T-helper 1 cell treated with Interleukin-12 subunit alpha and Interleukin-12 subunit beta and Interleukin-4 antibody, amounts not matched to agents 30 μg/mL and 1 μg/mL, for 36 hours (primary cell): ENCODE measurements around the gene TENM3.

Experiments
- H3K27ac Mint-ChIP-seq: one replicate; pipeline ENCODE4 v1.8.0; 2021; ENCODE audit warnings: mild to moderate bottlenecking, mixed read lengths
- H3K27me3 Mint-ChIP-seq: one replicate; pipeline ENCODE4 v1.8.0; 2021; ENCODE audit warnings: low read depth, mixed read lengths
- H3K36me3 Mint-ChIP-seq: one replicate; pipeline ENCODE4 v1.8.0; 2021; ENCODE audit warnings: low read depth, mixed read lengths
- H3K4me1 Mint-ChIP-seq: one replicate; pipeline ENCODE4 v1.8.0; 2021; ENCODE audit warnings: low read depth, mixed read lengths
- H3K4me3 Mint-ChIP-seq: one replicate; pipeline ENCODE4 v1.8.0; 2021; ENCODE audit warnings: mild to moderate bottlenecking, moderate library complexity, mixed read lengths
- H3K9me3 Mint-ChIP-seq: one replicate; pipeline ENCODE4 v1.8.0; 2021; ENCODE audit warnings: mixed read lengths

The TENM3 gene

GRCh38 chr4:182339221-182339641, 96.0 kb downstream of the TENM3 start:
- H3K9me3 Mint-ChIP-seq = no peaks in the 10 kb centered on the region
- H3K27me3 Mint-ChIP-seq = no peaks in the 10 kb centered on the region
- H3K36me3 Mint-ChIP-seq = no peaks in the 10 kb centered on the region

GRCh38 chr4:182343453-182343852, 100.3 kb downstream of the TENM3 start:
- Mint-ChIP-seq H3K27ac (no peak overlapping the region), H3K4me3 (no peak overlapping the region), H3K4me1 (no peaks in the 10 kb centered on the region), H3K9me3 (no peaks in the 10 kb centered on the region), H3K27me3 (no peaks in the 10 kb centered on the region), H3K36me3 (no peaks in the 10 kb centered on the region)

More at GRCh38 chr4:182339221-182339641, 96.0 kb downstream of the TENM3 start:
- Mint-ChIP-seq H3K4me3 (no peak overlapping the region), H3K4me1 (no peaks in the 10 kb centered on the region), H3K27ac (no peak overlapping the region)

GRCh38 chr4:182344968-182345367, 101.8 kb downstream of the TENM3 start:
- Mint-ChIP-seq H3K27me3 (no peaks in the 10 kb centered on the region), H3K27ac (no peak overlapping the region), H3K9me3 (no peaks in the 10 kb centered on the region), H3K36me3 (no peaks in the 10 kb centered on the region), H3K4me3 (no peak overlapping the region), H3K4me1 (no peaks in the 10 kb centered on the region)

GRCh38 chr4:182346250-182346649, 103.0 kb downstream of the TENM3 start:
- H3K27me3 Mint-ChIP-seq = no peaks in the 10 kb centered on the region
- H3K4me3 Mint-ChIP-seq = no peak overlapping the region
- H3K27ac Mint-ChIP-seq = no peak overlapping the region
- no peaks in the 10 kb centered on the region for H3K4me1 Mint-ChIP-seq
- no peaks in the 10 kb centered on the region for H3K36me3 Mint-ChIP-seq
- no peaks in the 10 kb centered on the region for H3K9me3 Mint-ChIP-seq

- no peaks in the 10 kb centered on the region for H3K4me1 Mint-ChIP-seq
- no peaks in the 10 kb centered on the region for H3K36me3 Mint-ChIP-seq
- no peaks in the 10 kb centered on the region for H3K27me3 Mint-ChIP-seq
- no peaks in the 10 kb centered on the region for H3K9me3 Mint-ChIP-seq
- no peak overlapping the region for H3K27ac Mint-ChIP-seq
- H3K4me3 Mint-ChIP-seq = no peak overlapping the region
Measured at GRCh38 chr4:182346675-182347375, 103.6 kb downstream of the TENM3 start.

GRCh38 chr4:182348779-182349326, 105.7 kb downstream of the TENM3 start:
- H3K9me3 Mint-ChIP-seq = no peaks in the 10 kb centered on the region
- H3K36me3 Mint-ChIP-seq = no peaks in the 10 kb centered on the region
- no peaks in the 10 kb centered on the region for H3K27me3 Mint-ChIP-seq
- H3K4me1 Mint-ChIP-seq = no peaks in the 10 kb centered on the region
- no peak overlapping the region for H3K27ac Mint-ChIP-seq
- H3K4me3 Mint-ChIP-seq = no peak overlapping the region

GRCh38 chr4:182350041-182350440, 106.8 kb downstream of the TENM3 start:
- no peaks in the 10 kb centered on the region for H3K27me3 Mint-ChIP-seq
- H3K9me3 Mint-ChIP-seq = no peaks in the 10 kb centered on the region
- no peaks in the 10 kb centered on the region for H3K4me1 Mint-ChIP-seq
- no peaks in the 10 kb centered on the region for H3K36me3 Mint-ChIP-seq
- H3K4me3 Mint-ChIP-seq = no peak overlapping the region
- H3K27ac Mint-ChIP-seq = no peak overlapping the region

GRCh38 chr4:182351485-182351884, 108.3 kb downstream of the TENM3 start:
- Mint-ChIP-seq H3K27ac (no peak overlapping the region), H3K27me3 (no peaks in the 10 kb centered on the region), H3K4me1 (no peaks in the 10 kb centered on the region), H3K4me3 (no peak overlapping the region), H3K36me3 (no peaks in the 10 kb centered on the region), H3K9me3 (peaks cover 5% of the 10 kb centered on the region)

GRCh38 chr4:182354106-182354505, 110.9 kb downstream of the TENM3 start:
- Mint-ChIP-seq H3K36me3 (no peaks in the 10 kb centered on the region), H3K27me3 (no peaks in the 10 kb centered on the region), H3K4me1 (no peaks in the 10 kb centered on the region), H3K4me3 (no peak overlapping the region), H3K27ac (no peak overlapping the region), H3K9me3 (peaks cover 5% of the 10 kb centered on the region)

- H3K27ac Mint-ChIP-seq = no peak overlapping the region
- no peaks in the 10 kb centered on the region for H3K36me3 Mint-ChIP-seq
- H3K4me3 Mint-ChIP-seq = no peak overlapping the region
- H3K27me3 Mint-ChIP-seq = no peaks in the 10 kb centered on the region
- H3K4me1 Mint-ChIP-seq = no peaks in the 10 kb centered on the region
- peaks cover 5% of the 10 kb centered on the region for H3K9me3 Mint-ChIP-seq
Measured at GRCh38 chr4:182354867-182355266, 111.7 kb downstream of the TENM3 start.

- Mint-ChIP-seq H3K36me3 (no peaks in the 10 kb centered on the region), H3K4me1 (no peaks in the 10 kb centered on the region), H3K9me3 (no peaks in the 10 kb centered on the region), H3K27ac (no peak overlapping the region), H3K4me3 (no peak overlapping the region), H3K27me3 (no peaks in the 10 kb centered on the region)
Measured at GRCh38 chr4:182367153-182367552, 124.0 kb downstream of the TENM3 start.

- Mint-ChIP-seq H3K36me3 (no peaks in the 10 kb centered on the region), H3K27ac (no peak overlapping the region), H3K4me3 (no peak overlapping the region), H3K4me1 (no peaks in the 10 kb centered on the region), H3K27me3 (no peaks in the 10 kb centered on the region), H3K9me3 (no peaks in the 10 kb centered on the region)
Measured at GRCh38 chr4:182369211-182369610, 126.0 kb downstream of the TENM3 start.

GRCh38 chr4:182370491-182370890, 127.3 kb downstream of the TENM3 start:
- Mint-ChIP-seq H3K36me3 (no peaks in the 10 kb centered on the region), H3K27me3 (no peaks in the 10 kb centered on the region), H3K4me3 (no peak overlapping the region), H3K4me1 (no peaks in the 10 kb centered on the region), H3K27ac (no peak overlapping the region), H3K9me3 (no peaks in the 10 kb centered on the region)

- H3K4me1 Mint-ChIP-seq = no peaks in the 10 kb centered on the region
- H3K4me3 Mint-ChIP-seq = no peak overlapping the region
- H3K9me3 Mint-ChIP-seq = no peaks in the 10 kb centered on the region
- no peak overlapping the region for H3K27ac Mint-ChIP-seq
- H3K27me3 Mint-ChIP-seq = no peaks in the 10 kb centered on the region
- no peaks in the 10 kb centered on the region for H3K36me3 Mint-ChIP-seq
Measured at GRCh38 chr4:182380771-182381181, 137.6 kb downstream of the TENM3 start.

GRCh38 chr4:182382941-182383340, 139.7 kb downstream of the TENM3 start:
- Mint-ChIP-seq H3K9me3 (no peaks in the 10 kb centered on the region), H3K36me3 (no peaks in the 10 kb centered on the region), H3K27ac (no peak overlapping the region), H3K4me1 (no peaks in the 10 kb centered on the region), H3K4me3 (no peak overlapping the region), H3K27me3 (no peaks in the 10 kb centered on the region)
